HEK293T (cell line): ENCODE measurements around the gene PIK3R1.

ENCODE experiments used
- CTCF ChIA-PET: fragments of 350-600 bp; formaldehyde crosslinking; extraction: SDS; loops from one replicate; lab custom pipeline; 2021; ENCODE audit warnings: antibody characterized with exemption, inconsistent platforms; lab: Yijun Ruan, JAX
- POLR2A ChIA-PET: fragments of 350-600 bp; formaldehyde crosslinking; extraction: SDS; loops from one replicate; lab custom pipeline; 2020; ENCODE audit warnings: antibody characterized with exemption, inconsistent platforms; lab: Yijun Ruan, JAX
- DNase-seq: peaks from one replicate; pipeline ENCODE4 v3.0.0; 2012; ENCODE audit warnings: mixed read lengths; ENCODE audit errors: extremely low spot score
- ARNT ChIP-seq: fragments of 450-650 bp; IDR thresholded peaks from 2 replicates; pipeline ENCODE4 v1.6.1; 2017; ENCODE audit warnings: mild to moderate bottlenecking
- BHLHE40 ChIP-seq: fragments of 450-650 bp; IDR thresholded peaks from 2 replicates; pipeline ENCODE4 v1.6.1; 2016; ENCODE audit warnings: mild to moderate bottlenecking, moderate library complexity, borderline replicate concordance
- CTBP1 ChIP-seq: fragments of 450-650 bp; IDR thresholded peaks from 2 replicates; pipeline ENCODE4 v1.6.1; 2016; ENCODE audit warnings: borderline replicate concordance
- ELF4 ChIP-seq: fragments of 450-650 bp; IDR thresholded peaks from 2 replicates; pipeline ENCODE4 v1.6.1; 2017; ENCODE audit warnings: antibody characterized with exemption
- FOXA1 ChIP-seq: fragments of 450-650 bp; IDR thresholded peaks from 2 replicates; pipeline ENCODE4 v1.6.1; 2016; ENCODE audit warnings: mild to moderate bottlenecking
- FOXK2 ChIP-seq: fragments of 450-650 bp; IDR thresholded peaks from 2 replicates; pipeline ENCODE4 v1.6.1; 2016; ENCODE audit warnings: mild to moderate bottlenecking
- FOXM1 ChIP-seq: fragments of 450-650 bp; IDR thresholded peaks from 2 replicates; pipeline ENCODE4 v1.6.1; 2017; ENCODE audit warnings: mild to moderate bottlenecking, borderline replicate concordance
- HDGF ChIP-seq: fragments of 450-650 bp; IDR thresholded peaks from 2 replicates; pipeline ENCODE4 v1.6.1; 2017; ENCODE audit warnings: antibody characterized with exemption, borderline replicate concordance
- L3MBTL2 ChIP-seq: fragments of 450-650 bp; conservative IDR thresholded peaks from 2 replicates; pipeline ENCODE4 v1.6.1; 2016; ENCODE audit warnings: mild to moderate bottlenecking
- LEF1 ChIP-seq: fragments of 450-650 bp; IDR thresholded peaks from 2 replicates; pipeline ENCODE4 v1.6.1; 2017; ENCODE audit warnings: mild to moderate bottlenecking, borderline replicate concordance
- NFRKB ChIP-seq: fragments of 450-650 bp; IDR thresholded peaks from 2 replicates; pipeline ENCODE4 v1.6.1; 2016; ENCODE audit warnings: mild to moderate bottlenecking, moderate library complexity
- SP1 ChIP-seq: fragments of 450-650 bp; IDR thresholded peaks from 2 replicates; pipeline ENCODE4 v1.6.1; 2017
- SUZ12 ChIP-seq: fragments of 450-650 bp; IDR thresholded peaks from 2 replicates; pipeline ENCODE4 v1.6.1; 2016; ENCODE audit warnings: mild to moderate bottlenecking
- TARDBP ChIP-seq: fragments of 450-650 bp; IDR thresholded peaks from 2 replicates; pipeline ENCODE4 v1.6.1; 2016
- ZNF384 ChIP-seq: fragments of 450-650 bp; IDR thresholded peaks from 2 replicates; pipeline ENCODE4 v1.6.1; 2016
- TF ChIP-seq, protein P1 (sequence below): fragments of 450-650 bp; IDR thresholded peaks from 2 replicates; pipeline ENCODE4 v1.6.1; 2016

The PIK3R1 gene

DNA sequence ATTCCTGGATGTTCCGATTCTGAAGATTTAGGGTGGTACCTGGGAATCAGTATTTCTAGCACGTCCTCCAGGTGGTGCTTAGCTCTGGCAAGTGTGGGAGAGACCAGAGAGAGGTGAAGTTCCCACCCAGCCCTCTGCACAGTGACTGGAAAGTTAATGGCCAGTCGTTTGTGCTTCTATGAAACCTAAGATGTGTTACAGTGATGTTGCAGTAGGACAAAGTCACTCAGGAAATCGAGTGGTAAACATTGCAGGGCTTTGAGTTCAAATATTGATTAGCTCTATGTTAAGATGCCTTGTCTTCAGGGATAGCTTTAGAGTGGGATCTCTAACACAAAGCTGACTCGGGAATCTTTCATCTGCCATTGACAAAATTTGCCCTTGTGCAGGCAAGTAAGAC is 55.6 kb downstream of the PIK3R1 start:
- ChIA-PET POLR2A (no interaction called here), CTCF (interaction anchor here (0.6 kb wide), 1 partner anchor 879 kb away, joined by 3 read pairs; no protein-coding TSS in a partner anchor)
- TF ChIP-seq L3MBTL2 (no peak), ELF4 (no peak), FOXA1 (no peak), ZNF384 (no peak)
- DNase-seq, result no peak

DNA sequence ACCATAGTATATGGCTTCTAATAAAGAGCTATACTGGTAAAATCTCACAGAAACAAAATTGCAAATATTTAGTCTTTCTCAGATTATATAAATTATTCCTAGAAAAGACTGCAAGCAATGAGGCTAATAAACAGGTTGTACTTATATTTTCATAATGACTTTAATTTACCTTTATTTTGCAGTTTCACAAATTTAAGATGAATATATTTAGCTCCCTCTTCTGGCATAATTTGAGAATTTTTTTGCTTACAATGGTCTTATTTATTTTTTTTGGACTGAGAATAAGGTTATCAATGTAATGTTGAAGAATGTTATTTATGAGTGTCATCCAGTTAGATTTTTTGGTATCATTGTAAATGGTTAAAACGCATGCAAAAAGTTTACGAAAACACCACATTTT is 56.7 kb downstream of the PIK3R1 start:
- no peak for DNase-seq
- TF ChIP-seq L3MBTL2, result no peak
- no peak for TF ChIP-seq ZNF384
- no peak for TF ChIP-seq TARDBP
- TF ChIP-seq FOXM1, result no peak
- no peak for TF ChIP-seq FOXA1
- TF ChIP-seq FOXK2, result no peak
- POLR2A ChIA-PET, result no interaction called here
- CTCF ChIA-PET, result interaction anchor here (0.7 to 1.9 kb wide), 4 partner anchors 14 to 600 kb away, joined by 3 to 7 read pairs (median 4); no protein-coding TSS in a partner anchor

DNA sequence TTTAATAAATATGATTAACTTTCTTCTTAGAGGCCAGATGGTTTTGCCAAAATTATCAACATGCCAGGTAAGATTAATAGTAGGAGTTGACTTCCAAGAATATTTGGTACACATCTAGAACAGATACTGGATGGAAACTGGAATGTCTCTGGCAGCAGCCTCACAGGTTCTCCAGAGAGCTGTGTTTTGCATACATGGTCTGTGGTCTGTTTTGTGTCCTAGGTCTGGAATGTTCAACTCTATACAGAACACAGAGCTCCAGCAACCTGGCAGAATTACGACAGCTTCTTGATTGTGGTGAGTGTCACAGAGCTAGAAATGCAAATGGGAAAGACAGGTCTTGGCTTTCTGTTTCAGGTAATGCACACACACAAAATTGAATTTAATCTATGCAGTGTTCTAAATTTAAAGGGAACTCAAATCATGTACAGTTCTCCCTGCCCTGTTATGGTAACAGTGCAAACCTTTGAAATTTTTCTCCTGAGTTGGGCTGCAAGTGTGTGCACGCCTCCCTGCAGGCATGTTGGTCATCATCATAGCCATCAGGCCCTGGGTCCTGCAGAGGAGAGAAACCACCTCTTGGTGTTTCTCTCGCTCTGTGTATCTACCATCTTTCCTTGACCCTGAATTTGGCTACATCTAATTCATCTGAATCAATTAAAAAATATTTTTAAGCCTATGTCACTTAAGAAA is 58.3 kb downstream of the PIK3R1 start:
- no peak for DNase-seq
- no peak for TF ChIP-seq LEF1
- no peak for TF ChIP-seq CTBP1
- TF ChIP-seq ELF4, result no peak
- TF ChIP-seq, protein P1, sequence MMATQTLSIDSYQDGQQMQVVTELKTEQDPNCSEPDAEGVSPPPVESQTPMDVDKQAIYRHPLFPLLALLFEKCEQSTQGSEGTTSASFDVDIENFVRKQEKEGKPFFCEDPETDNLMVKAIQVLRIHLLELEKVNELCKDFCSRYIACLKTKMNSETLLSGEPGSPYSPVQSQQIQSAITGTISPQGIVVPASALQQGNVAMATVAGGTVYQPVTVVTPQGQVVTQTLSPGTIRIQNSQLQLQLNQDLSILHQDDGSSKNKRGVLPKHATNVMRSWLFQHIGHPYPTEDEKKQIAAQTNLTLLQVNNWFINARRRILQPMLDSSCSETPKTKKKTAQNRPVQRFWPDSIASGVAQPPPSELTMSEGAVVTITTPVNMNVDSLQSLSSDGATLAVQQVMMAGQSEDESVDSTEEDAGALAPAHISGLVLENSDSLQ, result no peak
- TF ChIP-seq NFRKB, result no peak
- no peak for TF ChIP-seq ZNF384
- TF ChIP-seq FOXM1, result no peak
- POLR2A ChIA-PET, result no interaction called here
- CTCF ChIA-PET, result interaction anchor here (0.7 kb wide), 1 partner anchor 1044 kb away, joined by 4 read pairs; no protein-coding TSS in a partner anchor

DNA sequence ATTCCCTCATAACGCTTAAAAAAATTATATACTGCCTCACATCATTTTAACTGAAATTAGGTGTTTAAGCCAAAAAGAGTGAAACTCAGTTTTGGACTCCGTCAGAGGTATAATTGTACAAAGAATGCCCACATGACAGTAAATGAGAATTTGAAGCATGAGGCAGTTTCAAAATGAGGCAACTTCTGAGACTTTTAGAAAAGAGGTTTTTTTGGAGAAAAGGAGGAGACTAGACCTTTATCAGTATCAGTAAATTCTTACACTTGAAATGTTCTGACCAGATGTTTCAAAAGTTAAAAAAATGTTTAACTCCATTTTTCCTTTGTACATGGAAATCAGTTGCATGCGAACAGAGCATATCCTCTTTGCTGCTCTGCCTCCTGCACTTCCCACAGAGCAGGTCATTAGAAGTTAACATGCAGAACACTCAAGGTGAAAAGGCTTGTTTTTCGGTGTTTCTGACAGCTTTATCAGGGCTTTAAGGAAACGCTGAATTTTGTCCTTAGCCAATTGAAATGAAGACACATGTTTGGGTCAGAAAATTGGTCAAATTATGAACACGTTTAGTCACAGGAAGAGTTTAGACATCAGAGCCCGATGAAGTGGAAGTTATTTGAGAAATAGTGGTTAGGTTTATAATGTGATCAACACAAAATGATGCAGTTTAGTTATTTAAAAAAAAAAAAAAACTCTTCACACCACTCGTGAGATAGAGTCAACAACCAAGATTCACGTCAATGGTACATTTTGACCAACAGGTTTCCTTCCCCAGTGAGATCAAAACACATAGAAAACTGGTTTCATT is 59.5 kb downstream of the PIK3R1 start:
- CTCF ChIA-PET, result interaction anchor here (0.7 kb wide), 1 partner anchor 1042 kb away, joined by 4 read pairs; no protein-coding TSS in a partner anchor
- no peak for TF ChIP-seq L3MBTL2
- TF ChIP-seq TARDBP, result no peak
- no peak for TF ChIP-seq SUZ12
- no peak for TF ChIP-seq HDGF
- TF ChIP-seq FOXK2, result no peak
- TF ChIP-seq, protein P1, result no peak
- no peak for TF ChIP-seq BHLHE40
- no peak for TF ChIP-seq ELF4
- TF ChIP-seq CTBP1, result no peak
- no peak for TF ChIP-seq FOXA1
- TF ChIP-seq ZNF384, result no peak
- TF ChIP-seq ARNT, result no peak
- TF ChIP-seq LEF1, result no peak
- TF ChIP-seq SP1, result no peak
- TF ChIP-seq FOXM1, result no peak
- no peak for TF ChIP-seq NFRKB
- POLR2A ChIA-PET, result no interaction called here
- DNase-seq, result no peak

DNA sequence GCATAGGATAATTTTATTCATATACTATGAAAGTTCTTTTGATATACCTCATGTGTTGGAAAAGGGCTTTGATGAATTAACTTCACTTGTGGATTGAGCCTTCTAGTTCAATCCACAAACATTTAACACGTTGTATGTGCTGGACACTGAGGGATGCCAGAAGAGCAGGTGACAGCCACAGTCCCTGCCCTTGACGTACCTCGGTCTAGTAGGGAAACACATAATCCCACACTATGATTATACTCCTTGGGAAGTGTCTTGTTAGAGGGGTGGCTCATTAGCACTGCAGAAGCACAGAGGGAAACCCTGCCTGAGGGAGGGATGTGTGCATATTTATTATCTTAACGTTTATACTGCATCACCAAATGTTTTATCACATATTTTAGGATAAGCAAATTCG is 61.2 kb downstream of the PIK3R1 start:
- TF ChIP-seq FOXM1, result no peak
- no peak for TF ChIP-seq BHLHE40
- TF ChIP-seq L3MBTL2, result no peak
- TF ChIP-seq TARDBP, result no peak
- no peak for TF ChIP-seq SP1
- no peak for TF ChIP-seq FOXK2
- TF ChIP-seq ARNT, result no peak
- no peak for TF ChIP-seq HDGF
- no peak for TF ChIP-seq CTBP1
- TF ChIP-seq SUZ12, result no peak
- TF ChIP-seq ZNF384, result no peak
- TF ChIP-seq LEF1, result no peak
- no peak for TF ChIP-seq FOXA1
- no peak for TF ChIP-seq NFRKB
- no peak for TF ChIP-seq ELF4
- TF ChIP-seq, protein P1, result no peak
- CTCF ChIA-PET, result no interaction called here

DNA sequence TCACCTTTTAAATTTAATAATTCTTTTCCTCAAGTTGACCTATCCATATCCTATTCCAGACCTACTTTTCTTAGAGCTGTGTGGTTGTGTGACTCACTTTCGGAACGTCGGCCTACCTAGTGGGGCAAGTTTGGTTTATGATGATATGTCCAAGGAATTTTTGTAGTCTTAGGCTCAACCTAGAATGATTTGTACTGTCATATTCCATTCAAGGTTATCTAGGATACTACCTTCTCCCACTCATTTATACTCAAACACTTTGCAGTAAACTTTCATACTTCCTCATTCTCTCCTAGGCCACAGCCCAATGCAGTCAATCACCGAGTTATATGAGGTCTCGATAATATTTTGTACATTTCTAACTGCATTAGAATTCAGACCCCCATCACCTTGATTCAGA is 61.9 kb downstream of the PIK3R1 start:
- no peak for DNase-seq
- no peak for TF ChIP-seq CTBP1
- TF ChIP-seq HDGF, result no peak
- TF ChIP-seq, protein P1, result no peak
- no peak for TF ChIP-seq BHLHE40
- no peak for TF ChIP-seq SP1
- ChIA-PET CTCF (no interaction called here), POLR2A (no interaction called here)

More for the DNA sequence above, 61.2 kb downstream of the PIK3R1 start:
- DNase-seq, result no peak
- POLR2A ChIA-PET, result no interaction called here
